ENCODE results near the gene C4orf54.

The C4orf54 gene

GRCh38 chr4:99657798-99658197, at the start of gene C4orf54:
TSS of gene C4orf54 (minus strand) at chr4:99657828. CDS start at chr4:99654648, 3,180 bp downstream.
- TF ChIP-seq, protein P1, sequence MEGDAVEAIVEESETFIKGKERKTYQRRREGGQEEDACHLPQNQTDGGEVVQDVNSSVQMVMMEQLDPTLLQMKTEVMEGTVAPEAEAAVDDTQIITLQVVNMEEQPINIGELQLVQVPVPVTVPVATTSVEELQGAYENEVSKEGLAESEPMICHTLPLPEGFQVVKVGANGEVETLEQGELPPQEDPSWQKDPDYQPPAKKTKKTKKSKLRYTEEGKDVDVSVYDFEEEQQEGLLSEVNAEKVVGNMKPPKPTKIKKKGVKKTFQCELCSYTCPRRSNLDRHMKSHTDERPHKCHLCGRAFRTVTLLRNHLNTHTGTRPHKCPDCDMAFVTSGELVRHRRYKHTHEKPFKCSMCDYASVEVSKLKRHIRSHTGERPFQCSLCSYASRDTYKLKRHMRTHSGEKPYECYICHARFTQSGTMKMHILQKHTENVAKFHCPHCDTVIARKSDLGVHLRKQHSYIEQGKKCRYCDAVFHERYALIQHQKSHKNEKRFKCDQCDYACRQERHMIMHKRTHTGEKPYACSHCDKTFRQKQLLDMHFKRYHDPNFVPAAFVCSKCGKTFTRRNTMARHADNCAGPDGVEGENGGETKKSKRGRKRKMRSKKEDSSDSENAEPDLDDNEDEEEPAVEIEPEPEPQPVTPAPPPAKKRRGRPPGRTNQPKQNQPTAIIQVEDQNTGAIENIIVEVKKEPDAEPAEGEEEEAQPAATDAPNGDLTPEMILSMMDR (IDR thresholded peaks at IDR 0.05; ENCODE audit: extremely low read depth, missing control alignments): no peak
- no peak for DNase-seq (ENCODE audit: low spot score)

- no peak for DNase-seq (ENCODE audit: low spot score)
- TF ChIP-seq, protein P1 (IDR thresholded peaks at IDR 0.05; ENCODE audit: extremely low read depth, missing control alignments): no peak
Measured at GRCh38 chr4:99705891-99706290, 48.3 kb upstream of the C4orf54 start.

GRCh38 chr4:99696801-99697200, 39.2 kb upstream of the C4orf54 start:
- TF ChIP-seq, protein P1 (IDR thresholded peaks at IDR 0.05; ENCODE audit: extremely low read depth, missing control alignments): no peak
- DNase-seq (ENCODE audit: low spot score): no peak

DNA sequence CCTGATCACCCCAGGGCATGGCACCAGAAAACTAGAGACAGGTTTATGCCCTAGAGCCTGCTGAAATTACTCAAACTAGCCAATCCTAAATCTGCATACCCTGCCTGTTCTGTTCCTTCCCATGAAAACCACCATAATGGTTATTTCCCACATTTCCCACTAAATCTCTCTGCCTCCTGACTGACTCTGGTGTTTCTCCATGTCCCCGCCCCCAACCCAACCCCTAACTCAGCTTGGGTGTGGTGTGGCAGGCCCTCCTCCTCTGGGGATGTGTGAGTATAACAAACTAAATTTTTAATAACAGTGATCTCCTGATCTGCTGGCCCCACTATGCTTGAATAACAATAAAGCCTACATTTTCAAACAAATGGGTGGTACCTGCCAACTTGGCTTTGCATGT, 35.5 kb upstream of the C4orf54 start:
- DNase-seq (ENCODE audit: low spot score): no peak
- TF ChIP-seq, protein P1 (IDR thresholded peaks at IDR 0.05; ENCODE audit: extremely low read depth, missing control alignments): no peak

DNA sequence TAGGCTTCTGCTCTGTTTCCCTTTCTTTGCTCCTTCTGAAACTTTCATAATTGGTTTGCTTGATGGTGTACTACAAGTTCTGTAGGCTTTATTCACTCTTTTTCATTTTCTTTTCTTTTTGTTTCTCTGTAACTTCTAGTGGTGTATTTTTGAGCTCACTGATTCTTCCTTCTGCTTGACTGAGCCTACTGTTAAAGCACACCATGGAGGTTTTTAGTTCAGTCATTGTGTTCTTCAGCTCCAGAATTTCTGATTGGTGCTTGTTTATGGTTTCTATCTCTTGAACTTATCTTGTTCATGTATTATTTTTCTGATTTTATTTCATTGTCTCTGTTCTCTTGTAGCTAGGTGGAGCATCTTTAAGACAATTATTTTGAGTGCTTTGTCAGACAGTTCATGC, 33.4 kb upstream of the C4orf54 start:
- TF ChIP-seq, protein P1 (IDR thresholded peaks at IDR 0.05; ENCODE audit: extremely low read depth, missing control alignments): no peak
- DNase-seq (ENCODE audit: low spot score): no peak

DNA sequence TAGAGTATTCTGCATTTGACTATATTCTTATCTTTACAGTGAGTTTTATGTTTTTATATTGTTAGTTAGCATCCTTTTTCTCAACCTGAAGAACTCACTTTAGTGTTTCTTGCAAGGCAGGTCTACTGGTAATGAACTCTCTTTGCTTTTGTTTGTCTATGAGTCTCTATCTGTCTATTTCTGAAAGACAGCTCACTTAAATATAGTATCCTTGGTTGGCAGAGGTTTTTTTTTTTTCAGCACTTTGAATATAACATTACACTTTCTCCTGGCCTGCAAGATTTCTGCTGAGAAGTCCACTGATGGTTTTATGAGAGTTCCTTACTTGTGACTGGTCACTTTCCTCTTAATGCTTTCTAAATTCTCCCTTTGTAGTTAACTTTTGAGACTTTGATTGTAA, 32.8 kb upstream of the C4orf54 start:
- TF ChIP-seq, protein P1 (IDR thresholded peaks at IDR 0.05; ENCODE audit: extremely low read depth, missing control alignments): no peak
- no peak for DNase-seq (ENCODE audit: low spot score)

GRCh38 chr4:99687120-99687519, 29.5 kb upstream of the C4orf54 start:
- DNase-seq (ENCODE audit: low spot score): no peak
- TF ChIP-seq, protein P1 (IDR thresholded peaks at IDR 0.05; ENCODE audit: extremely low read depth, missing control alignments): no peak
